BJ (cell line): Measurements from ENCODE around the gene HOXD11. TPM values are rescaled to one million over a fixed set of nuclear protein-coding genes. Genes with fewer than 3 reads are reported as not detected.

Source experiments
- CTCF ChIA-PET: fragments of 350-600 bp; formaldehyde crosslinking; extraction: SDS; loops from one replicate; lab custom pipeline; 2021; ENCODE audit warnings: antibody characterized with exemption, inconsistent platforms; lab: Yijun Ruan, JAX
- POLR2A ChIA-PET: fragments of 300-600 bp; sonication (Branson Sonifier 250); formaldehyde crosslinking; extraction: SDS; loops from one replicate; lab custom pipeline; 2021; ENCODE audit warnings: antibody characterized with exemption; lab: Charles Lee
- DNase-seq: peaks from one replicate; pipeline ENCODE4 v3.0.0-alpha.2; 2011; ENCODE audit warnings: low read depth
- H3K27me3 ChIP-seq: 2 replicates; pipeline ENCODE4 v1.6.0; 2011; ENCODE audit warnings: low read length; ENCODE audit not compliant: control insufficient read depth, insufficient read depth
- H3K36me3 ChIP-seq: 2 replicates; pipeline ENCODE4 v1.5.1; 2011; ENCODE audit warnings: low read length; ENCODE audit not compliant: control insufficient read depth, insufficient read depth
- H3K4me3 ChIP-seq: 2 replicates; pipeline ENCODE4 v1.5.1; 2011; ENCODE audit warnings: low read depth, mild to moderate bottlenecking, control low read depth, low read length
- polyA plus RNA-seq: library from polyadenylated mRNA; depleted of rRNA; stranded (reverse); fragments of >200 nt; gene quantifications from 2 replicates; pipeline ENCODE4 v1.2.3, GENCODE V29; 2011
- TF ChIP-seq, protein P1 (sequence below): IDR thresholded peaks from 2 replicates; pipeline ENCODE4 v1.5.1; 2011; ENCODE audit warnings: low read depth, mild to moderate bottlenecking, control low read depth, inconsistent platforms, low read length, moderate library complexity; ENCODE audit not compliant: insufficient read depth

The HOXD11 gene
- polyA plus RNA-seq, 1 experiment: 9.9 TPM

DNA sequence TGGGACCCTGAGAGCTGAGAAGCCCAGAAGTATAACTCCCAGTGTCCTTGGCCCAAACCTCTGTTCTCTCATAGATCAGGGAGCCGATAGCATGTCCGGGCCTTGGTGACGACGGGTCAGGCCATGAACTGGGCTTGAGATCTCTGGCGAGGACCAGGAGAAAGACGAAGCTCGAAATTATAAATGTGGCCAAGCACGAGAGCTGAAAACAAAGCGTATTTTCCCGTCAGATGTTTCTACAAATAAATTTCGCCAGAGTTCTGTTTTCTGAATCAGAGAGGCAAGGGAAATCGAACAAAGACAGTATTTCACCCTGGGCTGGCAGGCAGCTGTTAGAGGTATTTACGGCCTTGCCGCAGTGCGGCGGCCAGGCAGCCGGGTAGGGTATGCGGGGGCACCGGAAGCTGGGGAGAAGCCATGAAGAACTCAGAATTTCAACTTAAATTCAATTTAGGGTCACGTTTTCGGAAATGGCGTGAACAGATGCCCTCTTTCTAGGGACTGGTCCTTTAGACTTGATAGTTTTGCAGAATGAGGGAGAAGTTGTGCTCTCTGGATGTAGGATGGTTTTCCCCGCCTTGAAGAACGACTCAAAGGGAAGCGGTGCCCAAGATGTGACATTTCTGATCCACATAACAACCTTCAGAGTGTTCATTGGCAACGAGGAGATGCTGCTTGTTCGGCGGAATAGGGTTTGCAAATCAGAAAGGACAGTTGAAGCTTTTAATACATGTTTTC lies 32.0 kb downstream of the HOXD11 start:
- CTCF ChIA-PET: interaction anchor here (0.7 to 8.7 kb wide), 21 partner anchors 9 to 1140 kb away, joined by 3 to 110 read pairs (median 9); partner anchors contain the start of gene HOXD8
- POLR2A ChIA-PET: no interaction called here
- H3K4me3 ChIP-seq: no peak overlapping the region

DNA sequence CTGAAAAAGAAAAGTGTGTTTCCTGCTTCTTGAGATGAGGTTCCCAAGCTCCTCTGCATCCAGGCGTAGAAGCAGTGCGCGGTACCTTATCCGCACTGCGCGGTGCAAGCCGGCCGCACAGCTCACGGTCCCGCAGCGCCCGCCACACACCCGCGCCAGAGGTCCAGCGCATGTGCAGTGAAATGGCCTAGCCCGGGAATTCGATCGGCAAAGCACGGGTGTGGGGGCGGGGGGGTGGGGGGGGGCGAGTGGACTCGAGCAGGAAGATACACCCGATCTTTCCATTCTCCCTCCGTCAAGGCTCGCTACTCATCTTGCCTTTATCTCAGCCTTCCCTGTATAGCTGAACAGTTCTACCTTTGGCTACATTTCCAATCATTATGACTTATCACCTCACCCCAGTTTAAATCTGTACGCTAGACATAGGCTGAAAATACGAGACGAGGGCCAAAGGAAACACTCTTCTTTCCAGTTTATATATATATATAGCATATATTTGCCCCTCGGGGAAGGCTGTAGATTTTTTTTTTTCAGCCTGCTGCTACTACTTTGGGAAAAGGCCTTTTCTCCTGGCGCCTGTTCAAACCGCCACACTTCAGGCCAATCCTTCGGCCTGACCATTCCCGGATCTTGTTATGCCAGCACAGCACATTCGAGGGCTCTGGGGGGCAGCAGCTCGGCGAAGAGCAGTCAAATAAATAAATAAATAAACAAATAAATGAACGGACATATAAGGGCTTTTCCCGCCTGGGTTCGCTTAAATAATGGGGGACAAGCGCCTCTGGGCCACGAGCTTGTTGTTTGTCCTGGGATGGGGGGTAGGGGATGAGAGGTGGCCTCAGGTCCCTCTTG lies 32.8 kb downstream of the HOXD11 start:
- TF ChIP-seq, protein P1, sequence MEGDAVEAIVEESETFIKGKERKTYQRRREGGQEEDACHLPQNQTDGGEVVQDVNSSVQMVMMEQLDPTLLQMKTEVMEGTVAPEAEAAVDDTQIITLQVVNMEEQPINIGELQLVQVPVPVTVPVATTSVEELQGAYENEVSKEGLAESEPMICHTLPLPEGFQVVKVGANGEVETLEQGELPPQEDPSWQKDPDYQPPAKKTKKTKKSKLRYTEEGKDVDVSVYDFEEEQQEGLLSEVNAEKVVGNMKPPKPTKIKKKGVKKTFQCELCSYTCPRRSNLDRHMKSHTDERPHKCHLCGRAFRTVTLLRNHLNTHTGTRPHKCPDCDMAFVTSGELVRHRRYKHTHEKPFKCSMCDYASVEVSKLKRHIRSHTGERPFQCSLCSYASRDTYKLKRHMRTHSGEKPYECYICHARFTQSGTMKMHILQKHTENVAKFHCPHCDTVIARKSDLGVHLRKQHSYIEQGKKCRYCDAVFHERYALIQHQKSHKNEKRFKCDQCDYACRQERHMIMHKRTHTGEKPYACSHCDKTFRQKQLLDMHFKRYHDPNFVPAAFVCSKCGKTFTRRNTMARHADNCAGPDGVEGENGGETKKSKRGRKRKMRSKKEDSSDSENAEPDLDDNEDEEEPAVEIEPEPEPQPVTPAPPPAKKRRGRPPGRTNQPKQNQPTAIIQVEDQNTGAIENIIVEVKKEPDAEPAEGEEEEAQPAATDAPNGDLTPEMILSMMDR: no peak

More for the DNA sequence above, 32.0 kb downstream of the HOXD11 start:
- TF ChIP-seq, protein P1: no peak
- H3K27me3 ChIP-seq: peaks cover 41% of the 10 kb centered on the region
- no peaks in the 10 kb centered on the region for H3K36me3 ChIP-seq
- DNase-seq: no peak

DNA sequence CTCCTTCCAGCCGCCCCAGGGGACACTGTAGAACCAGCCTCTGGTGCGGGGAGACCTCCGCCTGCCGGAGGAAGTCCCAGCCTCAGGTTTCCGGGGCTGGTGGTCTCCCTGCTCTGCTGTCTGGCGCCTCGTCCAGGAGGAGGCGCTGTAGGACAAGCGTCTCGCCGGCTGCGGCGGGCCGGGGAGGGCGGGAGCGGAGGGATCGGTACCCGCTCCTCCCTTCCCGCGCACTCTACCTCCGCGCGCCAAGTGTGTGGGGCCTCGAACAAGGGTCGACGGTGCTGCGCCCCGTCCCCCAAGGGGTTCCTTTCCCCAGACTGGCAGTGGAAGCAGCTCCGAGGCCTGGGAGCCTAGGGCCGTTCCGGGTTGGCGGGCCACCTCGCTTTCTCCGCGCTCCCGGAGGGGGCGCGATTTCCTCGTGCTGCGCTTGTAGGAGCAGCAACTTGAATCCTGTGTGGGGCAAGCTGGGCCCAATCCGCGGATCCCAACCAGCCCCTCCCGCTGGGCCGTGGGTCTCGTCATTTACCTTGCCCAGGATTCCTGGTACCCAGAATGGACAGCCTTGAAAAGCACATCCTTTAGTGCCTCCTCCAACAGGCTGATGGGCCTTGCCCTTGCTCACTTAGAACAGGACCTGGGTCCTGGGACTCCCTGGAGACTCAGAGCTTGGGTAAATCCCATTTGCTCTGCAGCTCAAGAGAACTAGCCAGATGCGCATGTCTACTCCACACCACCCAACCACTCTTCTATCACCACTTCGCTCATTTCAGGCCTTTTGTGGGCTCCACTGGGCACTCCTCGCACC lies 33.6 kb downstream of the HOXD11 start:
- H3K27me3 ChIP-seq: peaks cover 40% of the 10 kb centered on the region
- no peak for DNase-seq

More for the DNA sequence above, 32.8 kb downstream of the HOXD11 start:
- Histone ChIP-seq H3K4me3 (peak overlapping the region; percentile 53), H3K27me3 (peaks cover 36% of the 10 kb centered on the region), H3K36me3 (no peaks in the 10 kb centered on the region)
- no peak for DNase-seq
- POLR2A ChIA-PET: no interaction called here
- CTCF ChIA-PET: interaction anchor here (0.6 to 8.7 kb wide), 53 partner anchors 8 to 1377 kb away, joined by 3 to 110 read pairs (median 4); partner anchors contain the start of genes HOXD4, HOXD8 and MTX2

DNA sequence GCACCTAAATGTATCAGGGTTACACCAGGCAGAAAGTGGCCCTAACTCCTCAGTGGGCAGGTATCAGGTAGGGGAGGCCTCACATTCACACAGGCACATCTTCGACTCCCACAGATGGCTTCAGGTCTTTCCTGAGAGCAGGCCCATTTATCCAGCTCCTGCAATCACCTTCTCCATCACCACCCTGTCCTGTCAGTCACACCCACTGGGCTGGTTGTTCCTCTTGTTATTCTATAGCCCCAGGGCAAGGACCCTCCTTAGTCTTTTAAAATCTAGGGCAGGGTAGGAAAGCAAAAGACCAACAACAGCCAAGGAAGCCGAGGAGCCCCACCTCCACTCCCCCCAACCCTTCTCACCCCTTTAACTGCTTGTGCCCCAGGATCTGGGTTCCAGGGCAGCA lies 35.2 kb downstream of the HOXD11 start:
- TF ChIP-seq, protein P1: no peak
- Histone ChIP-seq H3K4me3 (no peak overlapping the region), H3K36me3 (no peaks in the 10 kb centered on the region), H3K27me3 (peaks cover 40% of the 10 kb centered on the region)
- CTCF ChIA-PET: interaction anchor here (4.7 to 8.7 kb wide), 2 partner anchors 313 to 411 kb away, joined by 27 to 110 read pairs; no protein-coding TSS in a partner anchor
- no peak for DNase-seq
- POLR2A ChIA-PET: no interaction called here

More for the DNA sequence above, 33.6 kb downstream of the HOXD11 start:
- TF ChIP-seq, protein P1: peak; percentile 92
- CTCF ChIA-PET: interaction anchor here (0.6 to 8.7 kb wide), 59 partner anchors 8 to 1454 kb away, joined by 3 to 110 read pairs (median 4); partner anchors contain the start of genes HOXD4, HOXD8 and MTX2
- Histone ChIP-seq H3K36me3 (no peaks in the 10 kb centered on the region), H3K4me3 (peak overlapping the region; percentile 53)
- POLR2A ChIA-PET: no interaction called here
